ENCODE results near the gene CDH4.

DNA sequence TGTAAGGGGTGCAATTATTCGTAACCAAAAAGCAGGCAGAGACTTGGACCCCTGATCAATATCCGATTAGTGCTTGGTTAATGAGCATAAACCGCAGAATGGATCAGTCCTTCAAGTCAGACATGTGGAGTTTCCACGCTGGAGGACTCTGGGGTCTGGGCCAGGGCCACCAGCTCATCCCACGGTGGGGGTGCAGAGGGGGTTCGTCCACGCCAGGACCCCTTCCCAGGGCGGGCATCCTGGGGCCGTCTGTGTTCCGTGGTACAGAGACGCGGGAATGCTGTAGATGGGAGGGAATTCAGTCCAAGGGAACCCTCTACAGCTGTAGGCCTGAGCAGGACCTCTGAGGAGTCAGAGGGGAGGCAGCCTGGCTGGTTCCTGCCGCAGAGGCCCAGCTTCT, 615.9 kb downstream of the CDH4 start:
- TF ChIP-seq, protein P1, sequence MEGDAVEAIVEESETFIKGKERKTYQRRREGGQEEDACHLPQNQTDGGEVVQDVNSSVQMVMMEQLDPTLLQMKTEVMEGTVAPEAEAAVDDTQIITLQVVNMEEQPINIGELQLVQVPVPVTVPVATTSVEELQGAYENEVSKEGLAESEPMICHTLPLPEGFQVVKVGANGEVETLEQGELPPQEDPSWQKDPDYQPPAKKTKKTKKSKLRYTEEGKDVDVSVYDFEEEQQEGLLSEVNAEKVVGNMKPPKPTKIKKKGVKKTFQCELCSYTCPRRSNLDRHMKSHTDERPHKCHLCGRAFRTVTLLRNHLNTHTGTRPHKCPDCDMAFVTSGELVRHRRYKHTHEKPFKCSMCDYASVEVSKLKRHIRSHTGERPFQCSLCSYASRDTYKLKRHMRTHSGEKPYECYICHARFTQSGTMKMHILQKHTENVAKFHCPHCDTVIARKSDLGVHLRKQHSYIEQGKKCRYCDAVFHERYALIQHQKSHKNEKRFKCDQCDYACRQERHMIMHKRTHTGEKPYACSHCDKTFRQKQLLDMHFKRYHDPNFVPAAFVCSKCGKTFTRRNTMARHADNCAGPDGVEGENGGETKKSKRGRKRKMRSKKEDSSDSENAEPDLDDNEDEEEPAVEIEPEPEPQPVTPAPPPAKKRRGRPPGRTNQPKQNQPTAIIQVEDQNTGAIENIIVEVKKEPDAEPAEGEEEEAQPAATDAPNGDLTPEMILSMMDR (conservative IDR thresholded peaks at IDR 0.05), result no peak
- TF ChIP-seq ZFX (IDR thresholded peaks at IDR 0.05), result no peak

Data from C4-2B (cell line).